GM18520 (cell line): ENCODE results near the gene CADM1.

Experiments
- ATAC-seq: cut with Tn5 transposase; IDR thresholded peaks from one replicate; pipeline ENCODE4 v1.9.1; 2021; ENCODE audit not compliant: unreplicated experiment

Gene CADM1

DNA sequence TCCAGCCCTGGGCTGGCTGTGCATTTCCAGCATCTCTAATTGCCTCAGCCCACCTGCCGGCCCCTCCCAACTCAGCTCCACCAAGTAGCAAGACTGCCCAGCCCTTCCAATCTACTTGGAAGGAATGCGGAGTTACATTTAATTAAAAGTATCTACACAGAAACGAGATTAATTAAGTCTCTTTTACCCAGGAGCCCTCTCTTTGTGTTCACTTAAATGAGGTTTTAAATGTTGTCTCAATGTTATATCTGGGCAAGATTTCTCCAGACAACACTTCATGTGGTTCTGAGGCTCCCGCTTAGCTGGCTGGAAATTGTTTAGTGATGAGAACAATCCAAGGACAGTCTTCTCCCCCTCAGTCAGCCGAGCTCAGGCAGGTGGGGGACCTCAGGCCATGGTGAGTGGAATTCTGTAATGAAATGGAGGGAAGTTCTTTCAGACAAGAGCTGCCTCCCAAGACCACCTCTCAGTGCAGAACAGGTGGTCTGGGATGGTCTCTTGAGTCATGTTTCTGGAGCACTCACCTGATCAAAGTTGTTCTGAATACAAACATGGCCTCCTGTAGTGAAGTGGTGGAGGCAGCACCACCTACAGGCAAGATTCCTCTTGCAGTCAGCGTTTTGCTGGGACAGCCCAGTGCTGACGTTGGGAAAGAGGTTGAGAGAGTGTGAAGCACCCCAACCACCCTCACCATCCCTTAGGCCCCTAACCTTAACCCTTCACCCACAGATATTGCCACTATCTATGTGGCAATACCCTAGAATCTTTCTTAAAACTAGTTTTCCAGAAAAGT lies 371.6 kb downstream of the CADM1 start:
- ATAC-seq = no peak

DNA sequence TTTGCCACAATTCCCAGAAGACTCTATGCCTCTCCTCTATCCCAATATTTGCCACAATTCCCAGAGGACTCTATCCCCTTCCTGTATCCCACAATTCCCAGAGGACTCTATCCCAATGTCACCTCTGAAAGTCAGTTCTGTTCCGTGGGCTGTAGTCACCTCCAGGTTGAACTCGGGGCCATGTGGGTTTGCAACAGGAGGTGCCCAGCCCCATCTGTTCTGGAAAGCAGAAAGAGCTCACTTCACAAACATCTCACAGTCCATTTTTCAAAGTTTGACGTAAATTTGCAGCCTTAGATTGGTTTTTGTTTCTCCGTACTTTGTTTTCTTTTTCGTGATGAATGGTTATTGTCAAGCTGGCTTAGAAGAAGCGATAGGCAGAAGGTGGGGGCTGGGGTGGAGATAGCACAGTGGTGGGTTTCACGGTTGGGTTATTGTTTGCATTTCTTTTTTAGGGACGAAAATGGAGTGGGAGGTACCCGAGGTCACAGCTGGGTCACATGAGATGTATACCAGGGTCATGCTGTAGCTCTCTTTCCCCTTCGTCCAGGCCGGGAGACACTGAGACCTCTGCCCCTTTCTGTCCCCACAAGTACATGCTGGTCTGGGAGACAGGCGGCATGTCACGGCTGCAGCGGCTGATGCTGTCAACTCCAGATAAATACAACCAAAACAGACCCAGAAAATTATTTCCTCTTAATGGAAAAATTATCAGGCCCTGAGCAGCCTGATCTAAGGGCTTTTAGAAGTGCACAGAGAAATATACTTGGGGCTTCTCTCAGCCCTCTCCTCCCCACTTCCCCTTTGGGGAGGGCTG lies 374.5 kb downstream of the CADM1 start:
- ATAC-seq = no peak

- ATAC-seq = no peak
These were observed 376.0 kb downstream of the CADM1 start for GRCh38 chr11:115128226-115128625.

- no peak for ATAC-seq
These were observed 376.4 kb downstream of the CADM1 start for GRCh38 chr11:115127790-115128189.

DNA sequence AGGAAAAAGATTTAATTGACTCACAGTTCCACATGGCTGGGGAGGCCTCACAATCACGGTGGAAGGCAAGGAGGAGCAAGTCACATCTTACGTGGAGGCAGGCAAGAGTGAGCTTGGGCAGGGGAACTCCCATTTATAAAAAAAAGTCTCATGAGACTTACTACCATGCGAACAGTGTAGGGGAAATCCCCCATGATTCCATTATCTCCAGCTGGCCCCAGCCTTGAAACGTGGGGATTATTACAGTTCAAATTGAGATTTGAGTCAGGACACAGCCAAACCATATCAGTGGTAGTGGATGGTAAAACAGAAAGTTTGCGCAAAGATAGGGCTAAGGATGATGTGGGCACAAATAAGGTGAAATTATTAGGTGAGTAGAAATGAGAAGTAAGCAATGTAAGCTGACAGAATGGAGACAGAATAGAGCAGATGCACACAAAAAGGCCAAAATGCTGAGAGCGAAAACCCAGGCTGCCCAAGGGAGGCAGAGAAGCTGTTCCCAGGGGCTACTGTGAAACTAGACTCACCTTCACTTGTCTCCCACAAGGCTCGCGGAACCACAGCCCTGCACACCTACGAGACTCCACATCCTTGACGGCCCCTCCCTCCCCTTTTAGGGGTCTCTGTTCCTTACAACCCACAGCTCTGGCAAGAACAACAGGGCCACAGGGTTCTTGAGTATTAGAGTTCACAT lies 377.6 kb downstream of the CADM1 start:
- ATAC-seq = peak; percentile 82

- no peak for ATAC-seq
These were observed 378.1 kb downstream of the CADM1 start for GRCh38 chr11:115126092-115126491.

DNA sequence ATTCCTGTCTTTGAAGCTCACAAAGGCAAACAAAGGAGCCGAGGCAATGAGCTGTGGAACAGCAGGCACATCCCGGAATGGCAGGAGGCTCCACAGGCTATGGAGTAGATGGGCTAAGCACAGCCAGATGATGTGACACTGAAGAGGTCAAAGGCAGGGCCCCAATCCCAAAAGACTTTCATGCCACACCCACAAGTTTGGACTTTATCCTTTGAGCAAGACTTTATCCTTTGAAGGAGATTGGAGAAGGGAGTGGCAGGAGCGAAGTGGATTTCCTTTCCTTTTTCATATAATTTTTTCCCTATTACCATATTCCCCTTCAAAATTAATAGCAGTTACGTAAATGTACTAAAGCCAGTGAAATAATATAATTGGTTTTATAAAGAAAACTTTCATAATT lies 379.4 kb downstream of the CADM1 start:
- ATAC-seq = no peak

DNA sequence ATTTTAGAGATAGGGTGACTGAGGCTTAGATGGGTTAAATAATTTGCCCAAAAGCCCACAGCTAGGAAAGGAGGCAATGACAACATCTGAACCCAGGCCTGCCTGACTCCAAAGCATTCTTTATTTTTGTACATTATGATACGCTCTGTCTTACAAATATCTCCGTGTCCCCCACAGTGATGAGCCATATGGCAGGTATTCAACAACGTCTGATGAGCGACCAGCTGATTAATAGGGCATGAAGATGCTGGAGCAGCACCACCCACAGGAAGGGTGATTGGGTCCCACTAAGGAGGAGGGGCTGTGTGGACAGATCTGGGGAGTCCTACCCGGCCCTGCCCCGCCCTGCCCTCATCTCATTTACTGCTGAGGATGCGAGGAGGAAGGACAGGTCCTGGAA lies 380.6 kb downstream of the CADM1 start:
- ATAC-seq = no peak

DNA sequence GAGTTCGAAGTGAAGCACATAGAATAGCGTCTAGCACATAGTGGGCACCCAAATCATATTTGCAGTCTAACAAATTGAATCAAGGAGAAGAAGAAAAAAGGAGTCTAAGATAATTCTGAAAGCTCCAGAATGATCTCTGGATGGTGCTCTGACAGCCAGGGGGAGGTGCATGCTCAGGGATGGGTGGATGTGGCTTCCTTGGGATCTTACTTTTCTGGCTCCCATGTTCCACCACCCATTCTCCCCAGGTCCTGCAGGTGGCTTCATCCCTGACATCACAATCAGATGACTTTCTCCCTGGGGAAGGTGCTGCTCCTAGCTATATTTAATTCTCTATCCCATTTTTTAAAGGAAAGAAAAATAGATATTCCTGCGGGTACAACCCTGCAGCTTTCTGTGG lies 381.9 kb downstream of the CADM1 start:
- no peak for ATAC-seq
